OCI-LY3 (cell line): Measurements from ENCODE around the gene EXOSC7.
A peak's percentile ranks its signal among the peaks of the same experiment; 100 is the strongest.

ENCODE experiments used
- H2AFZ ChIP-seq: fragments of 200-600, 300-600 bp; shearing (Covaris generic); 2 replicates; pipeline ENCODE4 v1.6.0; 2014; ENCODE audit warnings: antibody characterized with exemption, low read depth, low read length
- H3K27ac ChIP-seq: fragments of 200-600, 300-600 bp; sonication (generic); 2 replicates; pipeline ENCODE4 v1.5.1; 2014; ENCODE audit warnings: mild to moderate bottlenecking, low read length, moderate library complexity, mixed read lengths
- H3K27me3 ChIP-seq: fragments of 200-600, 300-600 bp; sonication (generic); 2 replicates; pipeline ENCODE4 v1.6.1; 2014; ENCODE audit warnings: low read depth, low read length, mixed read lengths
- H3K36me3 ChIP-seq: fragments of 200-600, 300-600 bp; sonication (generic); replicated peaks from 2 replicates; pipeline ENCODE3; 2014; ENCODE audit warnings: low read depth, low read length, mixed read lengths
- H3K4me1 ChIP-seq: fragments of 300-600, 200-600 bp; sonication (generic); 2 replicates; pipeline ENCODE4 v1.6.1; 2014; ENCODE audit warnings: low read length, mixed read lengths
- H3K4me2 ChIP-seq: fragments of 200-600, 300-600 bp; sonication (generic); 2 replicates; pipeline ENCODE4 v1.6.1; 2014; ENCODE audit warnings: low read length, mixed read lengths
- H3K4me3 ChIP-seq: fragments of 300-600, 200-600 bp; sonication (generic); 2 replicates; pipeline ENCODE4 v1.5.1; 2014; ENCODE audit warnings: antibody characterized with exemption, mild to moderate bottlenecking, low read length, moderate library complexity
- H3K79me2 ChIP-seq: fragments of 300-600, 200-600 bp; shearing (Covaris generic); 2 replicates; pipeline ENCODE4 v1.6.1; 2014; ENCODE audit warnings: mild to moderate bottlenecking, low read length, mixed read lengths
- H3K9ac ChIP-seq: fragments of 300-600, 200-600 bp; shearing (Covaris generic); 2 replicates; pipeline ENCODE4 v1.6.0; 2014; ENCODE audit warnings: mild to moderate bottlenecking, low read length, moderate library complexity
- H3K9me3 ChIP-seq: fragments of 200-600, 300-600 bp; shearing (Covaris generic); 2 replicates; pipeline ENCODE4 v1.6.1; 2014; ENCODE audit warnings: low read length, mixed read lengths; ENCODE audit not compliant: insufficient read depth
- H4K20me1 ChIP-seq: fragments of 200-600, 300-600 bp; sonication (generic); 2 replicates; pipeline ENCODE4 v1.6.1; 2016; ENCODE audit warnings: low read length, mixed read lengths; ENCODE audit not compliant: insufficient read depth
- CTCF ChIP-seq: fragments of 200-600, 300-600 bp; sonication (generic); IDR thresholded peaks from 2 replicates; pipeline ENCODE4 v1.5.1; 2014; ENCODE audit warnings: antibody characterized with exemption, low read length, low read depth
- EZH2phosphoT487 ChIP-seq: fragments of 200-600 bp; shearing (Covaris generic); IDR thresholded peaks from 2 replicates; pipeline ENCODE4 v1.6.1; 2018; ENCODE audit warnings: antibody characterized with exemption, mixed run types, low read depth

Gene EXOSC7

GRCh38 chr3:45009868-45010267 lies 33.8 kb downstream of the EXOSC7 start:
- Histone ChIP-seq H3K36me3 (peaks cover 52% of the 10 kb centered on the region), H4K20me1 (peaks cover 19% of the 10 kb centered on the region), H3K27me3 (no peaks in the 10 kb centered on the region), H3K4me3 (no peak overlapping the region), H3K4me2 (no peak overlapping the region), H2AFZ (no peak overlapping the region), H3K79me2 (no peaks in the 10 kb centered on the region), H3K9ac (no peak overlapping the region), H3K27ac (no peak overlapping the region), H3K9me3 (no peaks in the 10 kb centered on the region), H3K4me1 (peaks cover 26% of the 10 kb centered on the region)
- TF ChIP-seq EZH2phosphoT487 (no peak), CTCF (no peak)

GRCh38 chr3:45010811-45011333 lies 34.8 kb downstream of the EXOSC7 start:
- no peaks in the 10 kb centered on the region for H3K27me3 ChIP-seq
- TF ChIP-seq EZH2phosphoT487 (no peak), CTCF (no peak)
- no peaks in the 10 kb centered on the region for H3K9me3 ChIP-seq
- H3K27ac ChIP-seq = no peak overlapping the region
- no peak overlapping the region for H3K9ac ChIP-seq
- no peak overlapping the region for H3K4me3 ChIP-seq
- no peak overlapping the region for H2AFZ ChIP-seq
- peaks cover 42% of the 10 kb centered on the region for H3K36me3 ChIP-seq
- H3K79me2 ChIP-seq = no peaks in the 10 kb centered on the region
- peaks cover 19% of the 10 kb centered on the region for H4K20me1 ChIP-seq
- no peak overlapping the region for H3K4me2 ChIP-seq
- peaks cover 26% of the 10 kb centered on the region for H3K4me1 ChIP-seq

GRCh38 chr3:45011756-45012508 lies 35.9 kb downstream of the EXOSC7 start:
- Histone ChIP-seq H3K9me3 (no peaks in the 10 kb centered on the region), H4K20me1 (peaks cover 19% of the 10 kb centered on the region), H3K27ac (peak overlapping the region; percentile 31), H3K4me3 (no peak overlapping the region), H3K36me3 (peaks cover 45% of the 10 kb centered on the region), H3K4me2 (peak overlapping the region; percentile 38), H3K9ac (no peak overlapping the region), H3K27me3 (no peaks in the 10 kb centered on the region), H3K4me1 (peaks cover 26% of the 10 kb centered on the region), H3K79me2 (no peaks in the 10 kb centered on the region), H2AFZ (no peak overlapping the region)
- TF ChIP-seq CTCF = no peak
- no peak for TF ChIP-seq EZH2phosphoT487

- Histone ChIP-seq H3K27ac (no peak overlapping the region; the same call in 1 of the 2 replicates), H2AFZ (no peak overlapping the region), H3K4me3 (no peak overlapping the region)
Observed at GRCh38 chr3:45012577-45012976, 36.5 kb downstream of the EXOSC7 start.

More at GRCh38 chr3:45012577-45012976, 36.5 kb downstream of the EXOSC7 start:
- no peaks in the 10 kb centered on the region for H3K9me3 ChIP-seq
- peak overlapping the region; percentile 38; the same call in 1 of the 2 replicates for H3K4me2 ChIP-seq
- H4K20me1 ChIP-seq = peaks cover 19% of the 10 kb centered on the region
- TF ChIP-seq EZH2phosphoT487 (no peak), CTCF (no peak)
- no peaks in the 10 kb centered on the region for H3K79me2 ChIP-seq
- peaks cover 39% of the 10 kb centered on the region for H3K36me3 ChIP-seq
- H3K27me3 ChIP-seq = no peaks in the 10 kb centered on the region
- no peak overlapping the region for H3K9ac ChIP-seq
- peaks cover 26% of the 10 kb centered on the region for H3K4me1 ChIP-seq
